Uterus (tissue), 2 donors: Measurements from ENCODE around the gene SYVN1.

Source experiments
- POLR2A ChIP-seq, 2 donors: fragments of 450-650 bp; IDR thresholded peaks; one replicate each; pipeline ENCODE4 v1.6.1; 2016; ENCODE audit warnings: antibody characterized with exemption in 2 of 2, mild to moderate bottlenecking in 1 of 2, moderate library complexity in 1 of 2
- TF ChIP-seq, protein P1 (sequence below), 4 experiments: fragments of 200-600 bp in 2 of 4; fragments of 450-650 bp in 2 of 4; sonication (generic) in 2 of 4; IDR thresholded peaks; one replicate each; pipeline ENCODE4 v1.5.1; 2016 to 2019; ENCODE audit warnings: antibody characterized with exemption in 4 of 4, mild to moderate bottlenecking in 2 of 4, moderate library complexity in 1 of 4

DNA sequence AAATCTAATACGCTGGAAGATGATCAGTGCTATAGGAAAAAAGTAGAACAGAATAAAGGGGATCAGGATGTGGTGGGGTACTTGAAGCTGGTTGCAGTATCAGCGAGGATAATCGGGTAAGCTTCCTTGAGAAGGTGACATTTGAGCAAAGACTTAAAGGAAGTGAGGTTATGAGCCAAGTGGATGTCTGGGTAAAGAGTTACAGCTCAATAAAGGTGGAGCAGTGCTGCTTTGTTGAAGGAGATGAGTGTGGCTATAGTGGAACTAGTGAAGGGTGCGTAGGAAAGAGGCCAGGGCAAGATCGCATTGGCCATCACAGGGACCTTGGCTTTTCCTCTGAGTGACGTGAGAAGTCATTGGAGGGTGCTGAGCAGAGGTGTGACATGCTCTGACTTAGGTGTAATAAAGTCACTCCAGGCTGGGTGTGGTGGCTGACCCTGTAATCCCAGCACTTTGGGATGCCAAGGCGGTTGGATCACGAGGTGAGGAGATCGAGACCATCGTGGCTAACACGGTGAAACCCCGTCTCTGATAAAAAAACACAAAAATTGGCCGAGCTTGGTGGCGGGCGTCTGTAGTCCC is 2.3 kb upstream of the SYVN1 start:
- TF ChIP-seq, protein P1, sequence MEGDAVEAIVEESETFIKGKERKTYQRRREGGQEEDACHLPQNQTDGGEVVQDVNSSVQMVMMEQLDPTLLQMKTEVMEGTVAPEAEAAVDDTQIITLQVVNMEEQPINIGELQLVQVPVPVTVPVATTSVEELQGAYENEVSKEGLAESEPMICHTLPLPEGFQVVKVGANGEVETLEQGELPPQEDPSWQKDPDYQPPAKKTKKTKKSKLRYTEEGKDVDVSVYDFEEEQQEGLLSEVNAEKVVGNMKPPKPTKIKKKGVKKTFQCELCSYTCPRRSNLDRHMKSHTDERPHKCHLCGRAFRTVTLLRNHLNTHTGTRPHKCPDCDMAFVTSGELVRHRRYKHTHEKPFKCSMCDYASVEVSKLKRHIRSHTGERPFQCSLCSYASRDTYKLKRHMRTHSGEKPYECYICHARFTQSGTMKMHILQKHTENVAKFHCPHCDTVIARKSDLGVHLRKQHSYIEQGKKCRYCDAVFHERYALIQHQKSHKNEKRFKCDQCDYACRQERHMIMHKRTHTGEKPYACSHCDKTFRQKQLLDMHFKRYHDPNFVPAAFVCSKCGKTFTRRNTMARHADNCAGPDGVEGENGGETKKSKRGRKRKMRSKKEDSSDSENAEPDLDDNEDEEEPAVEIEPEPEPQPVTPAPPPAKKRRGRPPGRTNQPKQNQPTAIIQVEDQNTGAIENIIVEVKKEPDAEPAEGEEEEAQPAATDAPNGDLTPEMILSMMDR (IDR thresholded peaks at IDR 0.05): no peak
- TF ChIP-seq POLR2A (IDR thresholded peaks at IDR 0.05): no peak
